GM18861 (cell line): ENCODE results near the gene MROH7.

Experiments
- ATAC-seq: cut with Tn5 transposase; IDR thresholded peaks from one replicate; pipeline ENCODE4 v1.9.1; 2021; ENCODE audit not compliant: unreplicated experiment

Gene MROH7

GRCh38 chr1:54640863-54641836 lies at the start of gene MROH7:
TSS of gene MROH7 (plus strand) at chr1:54641786. CDS start at chr1:54652927, 11,141 bp downstream.
- ATAC-seq = no peak

GRCh38 chr1:54593571-54594160 lies 47.9 kb upstream of the MROH7 start:
- ATAC-seq = no peak

GRCh38 chr1:54594463-54594862 lies 47.1 kb upstream of the MROH7 start:
- no peak for ATAC-seq

GRCh38 chr1:54595956-54596498 lies 45.6 kb upstream of the MROH7 start:
- ATAC-seq = no peak

GRCh38 chr1:54596756-54597155 lies 44.8 kb upstream of the MROH7 start:
- no peak for ATAC-seq

GRCh38 chr1:54597455-54598030 lies 44.0 kb upstream of the MROH7 start:
- ATAC-seq = no peak

- ATAC-seq = no peak
Measured at GRCh38 chr1:54599211-54599823, 42.3 kb upstream of the MROH7 start.

- no peak for ATAC-seq
Measured at GRCh38 chr1:54600947-54601721, 40.5 kb upstream of the MROH7 start.

- ATAC-seq = no peak
Measured at GRCh38 chr1:54601730-54602129, 39.9 kb upstream of the MROH7 start.

GRCh38 chr1:54602554-54602953 lies 39.0 kb upstream of the MROH7 start:
- no peak for ATAC-seq

- ATAC-seq = no peak
Measured at GRCh38 chr1:54603241-54603640, 38.3 kb upstream of the MROH7 start.

GRCh38 chr1:54604051-54604450 lies 37.5 kb upstream of the MROH7 start:
- no peak for ATAC-seq

GRCh38 chr1:54604572-54605370 lies 36.8 kb upstream of the MROH7 start:
- no peak for ATAC-seq

GRCh38 chr1:54606096-54606989 lies 35.2 kb upstream of the MROH7 start:
- ATAC-seq = no peak

- ATAC-seq = no peak
Measured at GRCh38 chr1:54606990-54607325, 34.6 kb upstream of the MROH7 start.

GRCh38 chr1:54607821-54608565 lies 33.6 kb upstream of the MROH7 start:
- no peak for ATAC-seq

- no peak for ATAC-seq
Measured at GRCh38 chr1:54608566-54609230, 32.9 kb upstream of the MROH7 start.
